K562 (cell line): ENCODE data around the gene HS3ST2. TPM values are rescaled to one million over a fixed set of nuclear protein-coding genes. Genes with fewer than 3 reads are reported as not detected.
A peak's percentile ranks its signal among the peaks of the same experiment; 100 is the strongest.

Experiments
- ATAC-seq: fragments of 200-7000 bp; cut with Tn5 transposase; 3 replicates; pipeline ENCODE4 v1.9.1; 2020; ENCODE audit warnings: moderate library complexity
- BruUV-seq: library from RNA; stranded (reverse); fragments of 400-500 nt; replicated peaks from 2 replicates; lab custom pipeline; 2021; lab: Mats Ljungman, UMichigan
- CTCF ChIA-PET: fragments of 300-600 bp; formaldehyde crosslinking; extraction: SDS; loops from one replicate; lab custom pipeline; 2021; ENCODE audit warnings: low intra/inter-chr PET ratio; lab: Yijun Ruan, JAX
- POLR2A ChIA-PET: fragments of 300-600, 350-650 bp; sonication (Branson Sonifier 250); formaldehyde crosslinking; extraction: SDS; loops from one replicate; lab custom pipeline; 2021; ENCODE audit warnings: antibody characterized with exemption, inconsistent platforms; lab: Yijun Ruan, JAX
- DNase-seq, 4 experiments: peaks; one replicate each; pipeline versions ENCODE4 v3.0.0 to v3.0.0-alpha.2; 2011 to 2018; ENCODE audit warnings: low spot score in 3 of 4, mixed read lengths in 3 of 4; ENCODE audit errors: extremely low read depth in 1 of 4
- FAIRE-seq: peaks from 2 replicates; lab custom pipeline; 2011; peaks lifted over from hg19 to GRCh38; lab: Jason Lieb, UNC
- H2AFZ ChIP-seq: 2 replicates; pipeline ENCODE4 v1.6.0; 2011; ENCODE audit warnings: low read depth, low read length, control low read depth, inconsistent platforms
- H3K27ac ChIP-seq: fragments of 200-600 bp; 3 replicates; pipeline ENCODE4 v1.8.0; 2011; ENCODE audit warnings: low read depth, mild to moderate bottlenecking, control low read depth, inconsistent platforms, low read length, moderate library complexity, mixed read lengths; ENCODE audit errors: extremely low read depth
- H3K27me3 ChIP-seq, 2 experiments: fragments of 300-600 bp in 1 of 2; 2 replicates in 1 of 2; 3 replicates in 1 of 2; pipeline versions ENCODE4 v1.6.0 to v1.8.0; 2011; ENCODE audit warnings: inconsistent platforms in 2 of 2, low read length in 2 of 2, mild to moderate bottlenecking in 1 of 2, mixed read lengths in 1 of 2, moderate library complexity in 1 of 2; ENCODE audit not compliant: control insufficient read depth in 2 of 2, insufficient read depth in 2 of 2
- H3K36me3 ChIP-seq: fragments of 300-600 bp; 3 replicates; pipeline ENCODE4 v1.8.0; 2011; ENCODE audit warnings: mild to moderate bottlenecking, low read length, inconsistent platforms; ENCODE audit not compliant: control insufficient read depth, insufficient read depth
- H3K4me1 ChIP-seq, 2 experiments: fragments of 200-600 bp in 1 of 2; replicated peaks in 1 of 2; 2 replicates in 1 of 2; 3 replicates in 1 of 2; pipeline versions ENCODE4 v1.5.1 to v1.8.0; 2011; ENCODE audit warnings: inconsistent platforms in 2 of 2, low read length in 2 of 2, mild to moderate bottlenecking in 1 of 2, mixed read lengths in 1 of 2, moderate library complexity in 1 of 2; ENCODE audit not compliant: control insufficient read depth in 2 of 2, insufficient read depth in 2 of 2
- H3K4me2 ChIP-seq: 2 replicates; pipeline ENCODE4 v1.6.1; 2011; ENCODE audit warnings: low read length, control low read depth, inconsistent platforms, mixed read lengths; ENCODE audit not compliant: insufficient read depth
- H3K4me3 ChIP-seq: fragments of 200-600 bp; sonication (generic), shearing (Covaris generic); 2 replicates; pipeline ENCODE4 v1.5.1; 2016; ENCODE audit warnings: control low read depth, inconsistent platforms
- H3K79me2 ChIP-seq: fragments of 200-600 bp; 3 replicates; pipeline ENCODE4 v1.8.0; 2011; ENCODE audit warnings: low read length, inconsistent platforms; ENCODE audit not compliant: control insufficient read depth, insufficient read depth
- H3K9ac ChIP-seq, 2 experiments: 2 replicates each; pipeline versions ENCODE4 v1.6.0 to v1.6.1; 2011; ENCODE audit warnings: low read depth in 2 of 2, low read length in 2 of 2, control low read depth in 1 of 2, inconsistent platforms in 1 of 2, mild to moderate bottlenecking in 1 of 2, mixed read lengths in 1 of 2; ENCODE audit not compliant: insufficient read depth in 1 of 2
- H3K9me1 ChIP-seq: one replicate; pipeline ENCODE4 v1.6.0; 2011; ENCODE audit warnings: inconsistent platforms, mild to moderate bottlenecking, low read length, moderate library complexity; ENCODE audit not compliant: control insufficient read depth, insufficient read depth
- H3K9me3 ChIP-seq: replicated peaks from 2 replicates; pipeline ENCODE4 v1.5.1; 2011; ENCODE audit warnings: low read depth, low read length, inconsistent platforms; ENCODE audit not compliant: control insufficient read depth, insufficient read depth
- H4K20me1 ChIP-seq: replicated peaks from 2 replicates; pipeline ENCODE4 v1.6.1; 2011; ENCODE audit warnings: low read length, inconsistent platforms, mixed read lengths; ENCODE audit not compliant: control insufficient read depth, insufficient read depth
- BDP1 ChIP-seq: IDR thresholded peaks from 3 replicates; pipeline ENCODE4 v1.6.1; 2011; ENCODE audit not compliant: insufficient read length, insufficient read depth
- CHD2 ChIP-seq: IDR thresholded peaks from 2 replicates; pipeline ENCODE4 v1.6.1; 2011; ENCODE audit warnings: low read depth, low read length
- MEF2A ChIP-seq: IDR thresholded peaks from 2 replicates; pipeline ENCODE4 v1.6.1; 2011; ENCODE audit warnings: low read depth, mild to moderate bottlenecking, low read length, moderate library complexity; ENCODE audit not compliant: control insufficient read depth
- RBFOX2 ChIP-seq: fragments of 200-400 bp; formaldehyde crosslinking; IDR thresholded peaks from 2 replicates; pipeline ENCODE4 v1.6.1; 2017; ENCODE audit warnings: low read depth, mild to moderate bottlenecking, low read length, moderate library complexity
- RBM22 ChIP-seq: fragments of 200-400 bp; formaldehyde crosslinking; IDR thresholded peaks from 2 replicates; pipeline ENCODE4 v1.6.1; 2018; ENCODE audit warnings: low read length, low read depth; ENCODE audit not compliant: poor library complexity, severe bottlenecking
- TSC22D4 ChIP-seq: fragments of 450-650 bp; IDR thresholded peaks from 2 replicates; pipeline ENCODE4 v1.6.1; 2016; ENCODE audit warnings: missing genetic modification characterization, missing biosample characterization, control low read depth
- U2AF1 ChIP-seq: fragments of 200-400 bp; formaldehyde crosslinking; optimal IDR thresholded peaks from 2 replicates; pipeline ENCODE3; 2017; ENCODE audit warnings: mild to moderate bottlenecking, low read depth, low read length, moderate library complexity
- ZNF586 ChIP-seq: fragments of 450-650 bp; formaldehyde crosslinking; conservative IDR thresholded peaks from 2 replicates; pipeline ENCODE4 v1.4.0; 2020; ENCODE audit warnings: mild to moderate bottlenecking, moderate library complexity
- WGBS: fragments of 100-300 bp; shearing (Covaris generic); methylation state at CpG from one replicate; pipeline ENCODE4 v1.1.6; 2016; ENCODE audit warnings: low coverage, mixed read lengths; ENCODE audit not compliant: insufficient coverage; ENCODE audit errors: missing lambda C conversion rate; 5-methylcytosine and 5-hydroxymethylcytosine counted together
- in situ Hi-C: fragments of 300-500 bp; cut with MboI; formaldehyde crosslinking; loops from 4 replicates; pipeline ENCODE4 v1.15.0; 2018; ENCODE audit warnings: inconsistent platforms, mixed read lengths
- intact Hi-C: fragments of 100-400 bp; cut with micrococcal nuclease; formaldehyde crosslinking; loops from 2 replicates; pipeline ENCODE4 v1.14.2; 2022
- polyA plus RNA-seq, 8 experiments: library from polyadenylated mRNA; depleted of rRNA in 4 of 8; stranded (reverse) in 5 of 8; unstranded in 3 of 8; fragments of >200 nt; fragmentation: Nextera tagmentation in 2 of 8; fragmentation: Illumina TruSeq in 1 of 8; extraction: Ambion mirVana in 2 of 8; extraction: Trizol in 1 of 8; gene quantifications; 2 replicates each; pipeline versions ENCODE4 v1.2.1 to v1.2.3, GENCODE V29; 2011 to 2014; ENCODE audit warnings: inconsistent platforms in 1 of 8, missing spikeins in 1 of 8
- total RNA-seq, 7 experiments: library from RNA; depleted of rRNA in 6 of 7; stranded (reverse); fragments of >200 nt in 6 of 7; fragmentation: Illumina TruSeq in 2 of 7; extraction: Trizol in 2 of 7; gene quantifications; 2 replicates each; pipeline versions ENCODE4 v1.2.1 to v1.2.3, GENCODE V29; 2011 to 2021; ENCODE audit warnings: low replicate concordance in 1 of 7
- TF ChIP-seq, protein P1 (sequence below): fragments of 250-450 bp; sonication (Bioruptor Pico); IDR thresholded peaks from 2 replicates; pipeline ENCODE4 v1.4.0; 2020
- TF ChIP-seq, protein P2 (sequence below): fragments of 450-650 bp; formaldehyde crosslinking; IDR thresholded peaks from 2 replicates; pipeline ENCODE4 v1.4.0; 2022; ENCODE audit warnings: missing genetic modification characterization
- TF ChIP-seq, protein P3 (sequence below): fragments of 200-800 bp; sonication (Bioruptor generic); IDR thresholded peaks from 2 replicates; pipeline ENCODE4 v1.6.1; 2017; ENCODE audit warnings: missing genetic modification characterization, missing compliant biosample characterization

Gene HS3ST2
- total and polyA plus RNA-seq, 9 of the 15 experiments (the other 6 are each of a cell fraction or from before 2014, with no cell fraction given) = not detected

- no peak overlapping the region for H2AFZ ChIP-seq
- no peak overlapping the region for H3K27ac ChIP-seq
- H3K9me1 ChIP-seq = no peaks in the 10 kb centered on the region
- no peak for DNase-seq
- H4K20me1 ChIP-seq = no peaks in the 10 kb centered on the region
- WGBS = 3% methylated on average over 4 of the region's 4 CpGs
- no peak overlapping the region for H3K9ac ChIP-seq
- in situ Hi-C loops = no loop called here
- H3K36me3 ChIP-seq = no peaks in the 10 kb centered on the region
- BruUV-seq = no TSS peak
- no peaks in the 10 kb centered on the region for H3K4me1 ChIP-seq
- CTCF ChIA-PET = no interaction called here
- peaks cover 0 to 3% of the 10 kb centered on the region in 2 experiments; a peak in 1 of 5 replicates for H3K27me3 ChIP-seq
- H3K9me3 ChIP-seq = no peaks in the 10 kb centered on the region
- POLR2A ChIA-PET = interaction anchor here (0.8 kb wide), 1 partner anchor 9 kb away, joined by 3 read pairs; no protein-coding TSS in a partner anchor
- H3K4me3 ChIP-seq = no peak overlapping the region
- H3K79me2 ChIP-seq = no peaks in the 10 kb centered on the region
- peak; percentile 56; the same call in 1 of the 2 replicates for TF ChIP-seq CHD2
- no peak for TF ChIP-seq U2AF1
- TF ChIP-seq, all 486 proteins: peak for 1
- FAIRE-seq (no peak), ATAC-seq (no peak)
- no peak overlapping the region for H3K4me2 ChIP-seq
- intact Hi-C loops = no loop called here
Measured at GRCh38 chr16:22859925-22860324, 46.0 kb downstream of the HS3ST2 start.

GRCh38 chr16:22861580-22861979, 47.6 kb downstream of the HS3ST2 start:
- Histone ChIP-seq H3K27me3 (peaks cover 0 to 3% of the 10 kb centered on the region in 2 experiments; a peak in 1 of 5 replicates), H4K20me1 (no peaks in the 10 kb centered on the region), H2AFZ (no peak overlapping the region), H3K9ac (no peak overlapping the region), H3K36me3 (no peaks in the 10 kb centered on the region), H3K79me2 (no peaks in the 10 kb centered on the region), H3K9me3 (no peaks in the 10 kb centered on the region), H3K4me3 (no peak overlapping the region), H3K4me1 (no peaks in the 10 kb centered on the region), H3K4me2 (no peak overlapping the region), H3K9me1 (no peaks in the 10 kb centered on the region), H3K27ac (no peak overlapping the region)
- intact Hi-C loops = no loop called here
- DNase-seq (no peak), ATAC-seq (no peak), FAIRE-seq (no peak)
- in situ Hi-C loops = no loop called here
- BruUV-seq = no TSS peak
- ChIA-PET POLR2A (interaction anchor here (0.8 kb wide), 1 partner anchor 227 kb away, joined by 3 read pairs; no protein-coding TSS in a partner anchor), CTCF (no interaction called here)
- 3% methylated on average over 3 of the region's 3 CpGs for WGBS
- TF ChIP-seq BDP1 (no peak), RBFOX2 (no peak), ZNF586 (CRISPR knock-in tag) (no peak), RBM22 (no peak), MEF2A (no peak), TSC22D4 (no peak)
- TF ChIP-seq, protein P1, sequence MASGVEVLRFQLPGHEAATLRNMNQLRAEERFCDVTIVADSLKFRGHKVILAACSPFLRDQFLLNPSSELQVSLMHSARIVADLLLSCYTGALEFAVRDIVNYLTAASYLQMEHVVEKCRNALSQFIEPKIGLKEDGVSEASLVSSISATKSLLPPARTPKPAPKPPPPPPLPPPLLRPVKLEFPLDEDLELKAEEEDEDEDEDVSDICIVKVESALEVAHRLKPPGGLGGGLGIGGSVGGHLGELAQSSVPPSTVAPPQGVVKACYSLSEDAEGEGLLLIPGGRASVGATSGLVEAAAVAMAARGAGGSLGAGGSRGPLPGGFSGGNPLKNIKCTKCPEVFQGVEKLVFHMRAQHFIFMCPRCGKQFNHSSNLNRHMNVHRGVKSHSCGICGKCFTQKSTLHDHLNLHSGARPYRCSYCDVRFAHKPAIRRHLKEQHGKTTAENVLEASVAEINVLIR (CRISPR knock-in tag) = no peak
- TF ChIP-seq, protein P2, sequence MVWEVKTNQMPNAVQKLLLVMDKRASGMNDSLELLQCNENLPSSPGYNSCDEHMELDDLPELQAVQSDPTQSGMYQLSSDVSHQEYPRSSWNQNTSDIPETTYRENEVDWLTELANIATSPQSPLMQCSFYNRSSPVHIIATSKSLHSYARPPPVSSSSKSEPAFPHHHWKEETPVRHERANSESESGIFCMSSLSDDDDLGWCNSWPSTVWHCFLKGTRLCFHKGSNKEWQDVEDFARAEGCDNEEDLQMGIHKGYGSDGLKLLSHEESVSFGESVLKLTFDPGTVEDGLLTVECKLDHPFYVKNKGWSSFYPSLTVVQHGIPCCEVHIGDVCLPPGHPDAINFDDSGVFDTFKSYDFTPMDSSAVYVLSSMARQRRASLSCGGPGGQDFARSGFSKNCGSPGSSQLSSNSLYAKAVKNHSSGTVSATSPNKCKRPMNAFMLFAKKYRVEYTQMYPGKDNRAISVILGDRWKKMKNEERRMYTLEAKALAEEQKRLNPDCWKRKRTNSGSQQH (CRISPR knock-in tag) = no peak
- TF ChIP-seq, protein P3, sequence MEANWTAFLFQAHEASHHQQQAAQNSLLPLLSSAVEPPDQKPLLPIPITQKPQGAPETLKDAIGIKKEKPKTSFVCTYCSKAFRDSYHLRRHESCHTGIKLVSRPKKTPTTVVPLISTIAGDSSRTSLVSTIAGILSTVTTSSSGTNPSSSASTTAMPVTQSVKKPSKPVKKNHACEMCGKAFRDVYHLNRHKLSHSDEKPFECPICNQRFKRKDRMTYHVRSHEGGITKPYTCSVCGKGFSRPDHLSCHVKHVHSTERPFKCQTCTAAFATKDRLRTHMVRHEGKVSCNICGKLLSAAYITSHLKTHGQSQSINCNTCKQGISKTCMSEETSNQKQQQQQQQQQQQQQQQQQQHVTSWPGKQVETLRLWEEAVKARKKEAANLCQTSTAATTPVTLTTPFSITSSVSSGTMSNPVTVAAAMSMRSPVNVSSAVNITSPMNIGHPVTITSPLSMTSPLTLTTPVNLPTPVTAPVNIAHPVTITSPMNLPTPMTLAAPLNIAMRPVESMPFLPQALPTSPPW (CRISPR knock-in tag) = no peak
